IMR-90 (cell line): ENCODE results near the gene CEP97. TPM values are rescaled to one million over a fixed set of nuclear protein-coding genes. Genes with fewer than 3 reads are reported as not detected.

Experiments
- ATAC-seq: fragments of 200-7000 bp; cut with Tn5 transposase; 2 replicates; pipeline ENCODE4 v1.9.1; 2020; ENCODE audit warnings: low read depth, mild to moderate bottlenecking, moderate library complexity
- BruUV-seq: library from RNA; stranded (reverse); fragments of 400-500 nt; replicated peaks from 2 replicates; lab custom pipeline; 2021; lab: Mats Ljungman, UMichigan
- CTCF ChIA-PET: fragments of 300-600 bp; formaldehyde crosslinking; extraction: SDS; loops from one replicate; lab custom pipeline; 2021; ENCODE audit warnings: antibody characterized with exemption; lab: Yijun Ruan, JAX
- POLR2A ChIA-PET: fragments of 300-600 bp; sonication (Branson Sonifier 250); formaldehyde crosslinking; loops from one replicate; lab custom pipeline; 2022; ENCODE audit warnings: antibody characterized with exemption; ENCODE audit not compliant: unreplicated experiment; lab: Charles Lee
- DNase-seq: peaks from one replicate; pipeline ENCODE4 v3.0.0; 2013
- H2AFZ ChIP-seq: replicated peaks from 2 replicates; pipeline ENCODE3; 2013; ENCODE audit warnings: low read length, mild to moderate bottlenecking; ENCODE audit not compliant: poor library complexity
- H2AK5ac ChIP-seq: 2 replicates; pipeline ENCODE4 v1.6.1; 2013; ENCODE audit warnings: low read depth, low read length, inconsistent platforms
- H2AK9ac ChIP-seq: replicated peaks from 2 replicates; pipeline ENCODE3; 2013; ENCODE audit warnings: mild to moderate bottlenecking, low read depth, low read length, moderate library complexity; ENCODE audit not compliant: poor library complexity
- H2BK120ac ChIP-seq: 2 replicates; pipeline ENCODE4 v1.6.1; 2013; ENCODE audit warnings: low read depth, low read length, inconsistent platforms
- H2BK15ac ChIP-seq: 3 replicates; pipeline ENCODE4 v1.6.1; 2013; ENCODE audit warnings: low read depth, low read length, inconsistent platforms
- H2BK20ac ChIP-seq: 2 replicates; pipeline ENCODE4 v1.6.1; 2013; ENCODE audit warnings: low read depth, mild to moderate bottlenecking, inconsistent platforms, low read length, moderate library complexity
- H2BK5ac ChIP-seq: 2 replicates; pipeline ENCODE4 v1.6.1; 2013; ENCODE audit warnings: mild to moderate bottlenecking, low read depth, low read length, inconsistent platforms; ENCODE audit not compliant: poor library complexity, severe bottlenecking
- H3K14ac ChIP-seq: replicated peaks from 2 replicates; pipeline ENCODE4 v1.6.1; 2013; ENCODE audit warnings: low read depth, low read length, inconsistent platforms
- H3K18ac ChIP-seq: 2 replicates; pipeline ENCODE4 v1.6.1; 2013; ENCODE audit warnings: low read depth, low read length, control low read depth
- H3K23ac ChIP-seq: 2 replicates; pipeline ENCODE4 v1.6.1; 2013; ENCODE audit warnings: low read depth, low read length, inconsistent platforms
- H3K27ac ChIP-seq: 2 replicates; pipeline ENCODE4 v1.5.1; 2013; ENCODE audit warnings: mild to moderate bottlenecking, control low read depth, low read length; ENCODE audit not compliant: insufficient read depth
- H3K27me3 ChIP-seq: 2 replicates; pipeline ENCODE4 v1.6.1; 2013; ENCODE audit warnings: low read length; ENCODE audit not compliant: control insufficient read depth, insufficient read depth
- H3K36me3 ChIP-seq: 2 replicates; pipeline ENCODE4 v1.6.1; 2013; ENCODE audit warnings: low read length, mixed read lengths; ENCODE audit not compliant: control insufficient read depth, insufficient read depth
- H3K4ac ChIP-seq: 2 replicates; pipeline ENCODE4 v1.6.1; 2013; ENCODE audit warnings: low read depth, low read length, inconsistent platforms
- H3K4me1 ChIP-seq: 2 replicates; pipeline ENCODE4 v1.6.1; 2013; ENCODE audit warnings: low read length, mixed read lengths; ENCODE audit not compliant: control insufficient read depth, insufficient read depth
- H3K4me2 ChIP-seq: 2 replicates; pipeline ENCODE4 v1.6.1; 2013; ENCODE audit warnings: low read depth, mild to moderate bottlenecking, control low read depth, low read length, moderate library complexity
- H3K4me3 ChIP-seq: 2 replicates; pipeline ENCODE4 v1.5.1; 2013; ENCODE audit warnings: low read depth, mild to moderate bottlenecking, control low read depth, low read length, moderate library complexity; ENCODE audit not compliant: insufficient read depth
- H3K56ac ChIP-seq: 2 replicates; pipeline ENCODE4 v1.6.1; 2013; ENCODE audit warnings: low read length, inconsistent platforms; ENCODE audit not compliant: insufficient read depth; ENCODE audit errors: extremely low read depth
- H3K79me1 ChIP-seq, 2 experiments: 2 replicates each; pipeline ENCODE4 v1.6.1; 2013; ENCODE audit warnings: low read length in 2 of 2, inconsistent platforms in 1 of 2, low read depth in 1 of 2
- H3K9ac ChIP-seq: 2 replicates; pipeline ENCODE4 v1.6.1; 2013; ENCODE audit warnings: low read depth, low read length, control low read depth
- H3K9me1 ChIP-seq: 2 replicates; pipeline ENCODE4 v1.6.1; 2013; ENCODE audit warnings: low read length, inconsistent platforms; ENCODE audit not compliant: insufficient read depth
- H3K9me3 ChIP-seq: 2 replicates; pipeline ENCODE4 v1.6.1; 2013; ENCODE audit warnings: low read length; ENCODE audit not compliant: control insufficient read depth, insufficient read depth
- H4K20me1 ChIP-seq: 2 replicates; pipeline ENCODE4 v1.6.1; 2013; ENCODE audit warnings: low read length, inconsistent platforms; ENCODE audit not compliant: insufficient read depth
- H4K5ac ChIP-seq: 2 replicates; pipeline ENCODE4 v1.6.1; 2013; ENCODE audit warnings: mild to moderate bottlenecking, low read depth, low read length, control low read depth
- H4K8ac ChIP-seq, 2 experiments: 2 replicates each; pipeline ENCODE4 v1.6.1; 2013; ENCODE audit warnings: low read depth in 2 of 2, low read length in 2 of 2, control low read depth in 1 of 2, inconsistent platforms in 1 of 2
- H4K91ac ChIP-seq: 2 replicates; pipeline ENCODE4 v1.6.1; 2013; ENCODE audit warnings: low read depth, low read length, inconsistent platforms; ENCODE audit not compliant: insufficient read depth
- BHLHE40 ChIP-seq: fragments of 150-350 bp; IDR thresholded peaks from 2 replicates; pipeline ENCODE4 v1.6.1; 2016; ENCODE audit warnings: mild to moderate bottlenecking, low read depth, low read length
- CHD1 ChIP-seq: IDR thresholded peaks from 2 replicates; pipeline ENCODE4 v1.6.1; 2012; ENCODE audit warnings: low read depth, low read length, improper control_type of control experiment
- CTCF ChIP-seq: conservative IDR thresholded peaks from 2 replicates; pipeline ENCODE4 v1.5.1; 2012; ENCODE audit warnings: mild to moderate bottlenecking, low read depth, low read length, improper control_type of control experiment
- MAZ ChIP-seq: IDR thresholded peaks from 2 replicates; pipeline ENCODE4 v1.6.1; 2012; ENCODE audit warnings: low read depth, mild to moderate bottlenecking, low read length, improper control_type of control experiment, moderate library complexity, borderline replicate concordance
- MXI1 ChIP-seq: IDR thresholded peaks from 2 replicates; pipeline ENCODE4 v1.6.1; 2012; ENCODE audit warnings: low read depth, mild to moderate bottlenecking, low read length, moderate library complexity, borderline replicate concordance
- NFE2L2 ChIP-seq: fragments of 150-350 bp; IDR thresholded peaks from 2 replicates; pipeline ENCODE4 v1.6.1; 2016; ENCODE audit warnings: low read depth, mild to moderate bottlenecking, low read length
- RCOR1 ChIP-seq: IDR thresholded peaks from 2 replicates; pipeline ENCODE4 v1.6.1; 2012; ENCODE audit warnings: mild to moderate bottlenecking, low read length, improper control_type of control experiment; ENCODE audit not compliant: insufficient replicate concordance
- RFX5 ChIP-seq: IDR thresholded peaks from 2 replicates; pipeline ENCODE4 v1.8.0; 2012; ENCODE audit warnings: low read depth, mild to moderate bottlenecking, low read length, moderate library complexity
- SMC3 ChIP-seq: fragments of 150-350 bp; IDR thresholded peaks from 2 replicates; pipeline ENCODE4 v1.6.1; 2016; ENCODE audit warnings: low read depth, mild to moderate bottlenecking, antibody characterized with exemption, low read length, moderate library complexity
- USF2 ChIP-seq: fragments of 150-350 bp; IDR thresholded peaks from 2 replicates; pipeline ENCODE4 v1.6.1; 2017; ENCODE audit warnings: mild to moderate bottlenecking, antibody characterized with exemption, low read length, low read depth
- WGBS, 2 experiments: methylation state at CpG; one replicate each; pipeline versions ENCODE4 v1.1.5 to v1.1.7; 2013; ENCODE audit warnings: missing lambda C conversion rate in 2 of 2; ENCODE audit not compliant: insufficient read length in 1 of 2; ENCODE audit errors: extremely low coverage in 2 of 2; 5-methylcytosine and 5-hydroxymethylcytosine counted together
- dilution Hi-C: fragments of 300-500 bp; cut with HindIII; formaldehyde crosslinking; loops from one replicate; pipeline ENCODE4 v1.14.3; 2018; ENCODE audit warnings: low sequenced_read_pairs; ENCODE audit not compliant: unreplicated experiment
- in situ Hi-C: fragments of 300-500 bp; cut with MboI; formaldehyde crosslinking; loops from 3 replicates; pipeline ENCODE4 v1.14.3; 2019; ENCODE audit warnings: low sequenced_read_pairs, inconsistent platforms, mixed read lengths
- intact Hi-C: fragments of 100-400 bp; cut with micrococcal nuclease; formaldehyde crosslinking; loops from 2 replicates; pipeline ENCODE4 v1.10.0; 2022
- polyA plus RNA-seq, 3 experiments: library from polyadenylated mRNA; depleted of rRNA; stranded (reverse); fragments of >200 nt; gene quantifications; 2 replicates each; pipeline ENCODE4 v1.2.3, GENCODE V29; 2012; ENCODE audit warnings: low replicate concordance in 1 of 3
- total RNA-seq: library from RNA; depleted of rRNA; stranded (reverse); fragments of >200 nt; gene quantifications from 2 replicates; pipeline ENCODE4 v1.2.3, GENCODE V29; 2012

Gene CEP97
- total and polyA plus RNA-seq, 2 of the 4 experiments (the other 2 are of a cell fraction): 2.0 to 21.9 TPM

- Histone ChIP-seq H2BK5ac (no peak overlapping the region), H4K20me1 (no peaks in the 10 kb centered on the region), H2AK5ac (no peak overlapping the region), H2BK120ac (no peak overlapping the region), H3K27me3 (no peaks in the 10 kb centered on the region), H3K9me3 (no peaks in the 10 kb centered on the region), H3K4ac (no peak overlapping the region), H3K18ac (no peak overlapping the region), H3K36me3 (no peaks in the 10 kb centered on the region), H2BK20ac (no peak overlapping the region), H2AK9ac (no peak overlapping the region), H3K23ac (no peak overlapping the region), H4K91ac (no peak overlapping the region), H4K5ac (no peak overlapping the region), H3K4me2 (no peak overlapping the region), H2BK15ac (no peak overlapping the region), H2AFZ (no peak overlapping the region), H3K4me3 (no peak overlapping the region), H3K79me1 (no peaks in the 10 kb centered on the region), H4K8ac (no peak overlapping the region), H3K9ac (no peak overlapping the region), H3K27ac (no peak overlapping the region), H3K14ac (no peak overlapping the region), H3K56ac (no peak overlapping the region), H3K4me1 (no peaks in the 10 kb centered on the region), H3K9me1 (peaks cover 3% of the 10 kb centered on the region; the same call in 1 of the 2 replicates)
- POLR2A ChIA-PET: no interaction called here
- CTCF ChIA-PET: no interaction called here
- ATAC-seq: no peak
- dilution Hi-C loops (no loop called here), in situ Hi-C loops (no loop called here), intact Hi-C loops (loop anchor here (10.0 kb wide), 1 partner anchor 523 kb away; no protein-coding TSS in a partner anchor)
- no peak for DNase-seq
- no TSS peak for BruUV-seq
- 100% methylated on average over 1 of the region's 7 CpGs; no CpG with 5 or more reads in 1 of the 2 experiments for WGBS, 2 experiments
- TF ChIP-seq CTCF (no peak), USF2 (no peak), NFE2L2 (no peak), BHLHE40 (no peak), RFX5 (no peak), SMC3 (no peak), MAZ (no peak), RCOR1 (no peak), CHD1 (no peak), MXI1 (no peak)
Measured at GRCh38 chr3:101701696-101702634, 22.4 kb upstream of the CEP97 start.
